HG03565 (cell line): ENCODE measurements around the gene FAM83D.

Experiments
- ATAC-seq: cut with Tn5 transposase; IDR thresholded peaks from one replicate; pipeline ENCODE4 v1.9.1; 2021; ENCODE audit warnings: mild to moderate bottlenecking, moderate library complexity; ENCODE audit not compliant: unreplicated experiment

The FAM83D gene

GRCh38 chr20:38894091-38894847, 31.9 kb upstream of the FAM83D start:
- ATAC-seq = no peak

GRCh38 chr20:38895098-38895949, 30.9 kb upstream of the FAM83D start:
- no peak for ATAC-seq

- ATAC-seq = no peak
Observed at GRCh38 chr20:38896009-38896594, 30.1 kb upstream of the FAM83D start.

GRCh38 chr20:38897267-38897666, 28.9 kb upstream of the FAM83D start:
- no peak for ATAC-seq

GRCh38 chr20:38900606-38901005, 25.6 kb upstream of the FAM83D start:
- no peak for ATAC-seq

- no peak for ATAC-seq
Observed at GRCh38 chr20:38902601-38903000, 23.6 kb upstream of the FAM83D start.

- no peak for ATAC-seq
Observed at GRCh38 chr20:38903335-38903734, 22.9 kb upstream of the FAM83D start.

GRCh38 chr20:38905375-38905774, 20.8 kb upstream of the FAM83D start:
- ATAC-seq = no peak

GRCh38 chr20:38907918-38908677, 18.1 kb upstream of the FAM83D start:
- ATAC-seq = no peak

GRCh38 chr20:38915355-38915754, 10.9 kb upstream of the FAM83D start:
- ATAC-seq = no peak

- ATAC-seq = no peak
Observed at GRCh38 chr20:38917657-38918056, 8.6 kb upstream of the FAM83D start.

- ATAC-seq = no peak
Observed at GRCh38 chr20:38918172-38918571, 8.0 kb upstream of the FAM83D start.

GRCh38 chr20:38919683-38920082, 6.5 kb upstream of the FAM83D start:
- ATAC-seq = no peak

- no peak for ATAC-seq
Observed at GRCh38 chr20:38920411-38920810, 5.8 kb upstream of the FAM83D start.

GRCh38 chr20:38920851-38921250, 5.4 kb upstream of the FAM83D start:
- no peak for ATAC-seq

GRCh38 chr20:38924718-38925117, 1.5 kb upstream of the FAM83D start:
- ATAC-seq = no peak

GRCh38 chr20:38926934-38927616, 858 bp downstream of the FAM83D start:
- ATAC-seq = no peak

GRCh38 chr20:38927902-38928578, 1.8 kb downstream of the FAM83D start:
- ATAC-seq = no peak

- no peak for ATAC-seq
Observed at GRCh38 chr20:38930242-38930569, 4.0 kb downstream of the FAM83D start.

- ATAC-seq = no peak
Observed at GRCh38 chr20:38931984-38932383, 5.8 kb downstream of the FAM83D start.
